SHP77 treated with DMSO at 0.1 percent for 48 hours (cell line): ENCODE measurements around the gene TAAR5.
"Not testable (repeated sequence)": the region's sequence is repeated elsewhere in the genome, so short reads cannot be mapped to it uniquely, and the experiment has no call there.

Experiments
- DNase-seq: peaks from one replicate; lab custom pipeline; 2025; lab: John Stamatoyannopoulos, UW

TAAR5 gene

DNA sequence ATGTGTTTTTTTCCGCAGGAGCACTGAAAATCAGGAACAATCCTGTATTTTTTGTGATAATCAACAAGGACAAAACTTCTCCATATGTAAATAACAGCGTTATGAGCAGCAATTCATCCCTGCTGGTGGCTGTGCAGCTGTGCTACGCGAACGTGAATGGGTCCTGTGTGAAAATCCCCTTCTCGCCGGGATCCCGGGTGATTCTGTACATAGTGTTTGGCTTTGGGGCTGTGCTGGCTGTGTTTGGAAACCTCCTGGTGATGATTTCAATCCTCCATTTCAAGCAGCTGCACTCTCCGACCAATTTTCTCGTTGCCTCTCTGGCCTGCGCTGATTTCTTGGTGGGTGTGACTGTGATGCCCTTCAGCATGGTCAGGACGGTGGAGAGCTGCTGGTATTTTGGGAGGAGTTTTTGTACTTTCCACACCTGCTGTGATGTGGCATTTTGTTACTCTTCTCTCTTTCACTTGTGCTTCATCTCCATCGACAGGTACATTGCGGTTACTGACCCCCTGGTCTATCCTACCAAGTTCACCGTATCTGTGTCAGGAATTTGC lies 19.2 kb downstream of the TAAR5 start, which contains the start of gene TAAR6:
TSS of gene TAAR6 (plus strand) at position 102 of the 557 bp plus-strand sequence. CDS start at position 102, 0 bp downstream.
- DNase-seq, result no peak

DNA sequence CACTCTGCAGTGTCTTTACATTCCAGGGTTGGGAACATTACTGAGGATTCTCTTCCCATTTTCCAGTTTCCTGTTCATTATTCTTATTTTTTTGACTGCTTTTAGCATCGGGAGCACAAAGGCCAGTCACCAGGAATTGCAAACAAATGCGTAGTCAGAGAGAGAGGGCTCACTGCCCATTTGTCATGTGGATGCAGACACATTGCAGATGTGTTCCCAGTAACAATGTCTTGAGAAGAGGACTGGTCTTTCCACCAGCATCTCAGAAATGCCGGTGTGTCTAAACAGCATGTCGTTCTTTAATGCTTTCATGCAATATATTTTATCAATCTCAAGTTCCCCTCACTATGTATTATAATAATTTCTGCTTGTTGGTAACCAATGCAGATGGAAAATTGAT lies 20.4 kb downstream of the TAAR5 start:
- no peak for DNase-seq

GRCh38 chr6:132568611-132569010 lies 20.9 kb downstream of the TAAR5 start:
- no peak for DNase-seq

GRCh38 chr6:132567566-132567965 lies 22.0 kb downstream of the TAAR5 start:
- DNase-seq, result no peak

DNA sequence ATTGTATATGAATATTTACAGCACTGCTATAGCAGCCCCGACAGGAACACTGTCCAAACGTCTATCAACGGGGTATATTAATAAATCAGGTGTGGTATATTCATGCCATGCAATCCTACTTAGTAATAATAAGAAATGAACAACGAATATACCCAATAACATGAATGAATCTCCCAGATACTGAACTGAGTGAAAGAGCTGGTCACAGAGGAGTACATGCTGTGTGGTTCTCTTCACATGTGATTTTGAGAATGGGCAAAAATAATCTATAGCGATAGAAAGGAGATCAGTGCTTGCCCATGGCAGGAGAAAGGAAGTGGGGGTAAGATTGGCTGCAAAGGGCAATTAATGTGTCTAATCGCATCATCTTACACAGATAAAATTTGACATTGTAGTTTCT lies 23.1 kb downstream of the TAAR5 start:
- no peak for DNase-seq

DNA sequence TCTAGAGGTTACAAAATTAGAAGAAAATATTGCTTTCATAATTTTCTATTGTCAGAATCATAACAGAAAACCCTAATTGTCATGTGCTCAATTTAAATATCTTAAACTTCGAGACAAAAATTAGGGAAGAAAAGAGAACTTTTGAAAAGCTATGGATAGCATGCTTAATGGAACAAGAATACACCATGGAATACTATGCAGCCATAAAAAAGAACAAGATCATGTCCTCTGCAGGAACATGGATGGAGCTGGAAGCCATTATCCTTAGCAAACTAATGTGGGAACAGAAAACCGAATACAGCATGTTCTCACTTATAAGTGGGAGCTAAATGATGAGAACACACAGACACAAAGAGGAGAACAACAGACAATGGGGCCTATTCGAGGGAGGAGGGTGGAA lies 29.5 kb downstream of the TAAR5 start:
- not testable (repeated sequence) for DNase-seq

- DNase-seq, result no peak
Measured at GRCh38 chr6:132552372-132552771, 37.2 kb downstream of the TAAR5 start, which contains the start of gene TAAR8. TSS of gene TAAR8 (plus strand) at chr6:132552672. CDS start at chr6:132552693, 21 bp downstream.

- DNase-seq, result no peak
Measured at GRCh38 chr6:132551214-132551613, 38.3 kb downstream of the TAAR5 start.

DNA sequence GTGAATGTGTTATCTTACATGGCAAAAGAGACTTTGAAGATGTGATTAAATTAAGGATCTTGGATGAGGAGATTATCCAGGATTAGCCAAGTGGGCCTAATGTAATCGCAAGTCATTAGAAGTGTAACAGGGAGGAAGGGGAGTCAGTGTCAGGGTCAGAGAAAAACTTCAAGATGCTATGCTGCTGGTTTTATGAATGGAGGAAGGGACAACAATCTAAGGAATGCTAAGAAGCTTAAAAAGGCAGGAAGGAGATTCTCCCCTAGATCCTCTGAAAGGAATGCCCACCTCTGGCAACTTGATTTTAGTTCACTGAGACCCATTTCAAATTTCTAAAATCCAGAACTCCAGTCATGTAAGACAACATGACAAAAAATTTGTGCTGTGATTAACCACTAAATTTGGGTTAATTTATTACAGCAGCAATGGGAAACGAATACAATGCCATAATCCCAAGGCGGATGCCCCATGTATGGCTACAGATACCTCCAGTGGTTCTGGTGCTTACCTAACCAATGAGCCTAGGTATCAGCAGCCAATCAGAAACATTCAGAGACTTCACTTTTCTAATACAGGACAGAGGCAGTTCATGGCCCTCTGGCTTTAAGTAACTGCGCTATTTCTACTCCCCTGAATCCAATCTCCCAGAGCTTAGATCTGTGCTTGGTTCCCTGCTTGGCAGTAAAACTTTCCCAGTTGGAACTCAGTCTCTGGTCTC lies 40.6 kb downstream of the TAAR5 start:
- no peak for DNase-seq

DNA sequence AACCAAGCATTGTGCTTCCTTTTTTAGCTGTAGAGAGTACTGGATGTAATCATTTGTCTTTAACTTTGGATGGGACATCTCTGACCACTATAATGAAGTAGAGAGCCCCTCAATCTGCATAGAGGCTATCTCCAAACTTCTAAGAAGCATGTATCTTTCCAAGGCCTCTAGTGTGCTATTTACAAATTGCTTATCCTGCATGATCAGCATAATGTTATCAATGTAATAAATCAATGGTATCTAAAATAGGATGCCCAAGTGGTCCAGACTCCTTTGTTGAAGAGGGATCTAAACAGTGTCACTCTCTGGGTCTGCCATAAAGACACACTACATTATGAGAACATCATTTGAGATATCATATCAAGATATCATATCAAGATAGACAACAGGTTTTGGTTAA lies 44.7 kb downstream of the TAAR5 start:
- DNase-seq, result no peak
